MM.1S (cell line): ENCODE data around the gene SLCO3A1.

Source experiments
- DNase-seq: peaks from one replicate; pipeline ENCODE4 v3.0.0-alpha.2; 2015
- H2AFZ ChIP-seq: fragments of 300-600 bp; sonication (generic); 2 replicates; pipeline ENCODE4 v1.6.0; 2016; ENCODE audit warnings: antibody characterized with exemption, low read length
- H3F3A ChIP-seq: fragments of 300-600 bp; sonication (generic); 2 replicates; pipeline ENCODE4 v1.6.1; 2016; ENCODE audit warnings: mild to moderate bottlenecking, antibody characterized with exemption, low read length, moderate library complexity, mixed read lengths; ENCODE audit not compliant: insufficient read depth
- H3K27ac ChIP-seq: fragments of 300-600 bp; sonication (generic); 2 replicates; pipeline ENCODE4 v1.5.1; 2016; ENCODE audit warnings: mild to moderate bottlenecking, low read length
- H3K27me3 ChIP-seq: fragments of 300-600 bp; sonication (generic); replicated peaks from 2 replicates; pipeline ENCODE4 v1.6.0; 2016; ENCODE audit warnings: low read length; ENCODE audit not compliant: insufficient read depth
- H3K36me3 ChIP-seq: fragments of 300-600 bp; sonication (generic); replicated peaks from 2 replicates; pipeline ENCODE4 v1.6.1; 2016; ENCODE audit warnings: mild to moderate bottlenecking, low read length, mixed read lengths; ENCODE audit not compliant: insufficient read depth
- H3K4me1 ChIP-seq: fragments of 300-600 bp; sonication (generic); 2 replicates; pipeline ENCODE4 v1.6.1; 2016; ENCODE audit warnings: low read length, mixed read lengths
- H3K4me2 ChIP-seq: fragments of 300-600 bp; sonication (generic); 2 replicates; pipeline ENCODE4 v1.6.0; 2016; ENCODE audit warnings: low read depth, low read length
- H3K4me3 ChIP-seq: fragments of 300-600 bp; sonication (generic); 2 replicates; pipeline ENCODE4 v1.5.1; 2016; ENCODE audit warnings: low read length, mixed read lengths
- H3K79me2 ChIP-seq: fragments of 300-600 bp; sonication (generic); 2 replicates; pipeline ENCODE4 v1.6.1; 2016; ENCODE audit warnings: mixed run types, low read length, mixed read lengths
- H3K9ac ChIP-seq: fragments of 300-600 bp; sonication (generic); 2 replicates; pipeline ENCODE4 v1.6.1; 2016; ENCODE audit warnings: low read length, mixed read lengths
- H3K9me2 ChIP-seq: fragments of 300-600 bp; sonication (generic); replicated peaks from 2 replicates; pipeline ENCODE4 v1.6.1; 2016; ENCODE audit warnings: mild to moderate bottlenecking, low read length, mixed read lengths; ENCODE audit not compliant: insufficient read depth
- H3K9me3 ChIP-seq: fragments of 300-600 bp; sonication (generic); replicated peaks from 2 replicates; pipeline ENCODE4 v1.6.1; 2016; ENCODE audit warnings: mild to moderate bottlenecking, low read length, mixed read lengths; ENCODE audit not compliant: insufficient read depth
- H4K20me1 ChIP-seq: fragments of 300-600 bp; sonication (generic); 2 replicates; pipeline ENCODE4 v1.6.1; 2016; ENCODE audit warnings: mild to moderate bottlenecking, low read length, moderate library complexity, mixed read lengths; ENCODE audit not compliant: insufficient read depth
- EZH2 ChIP-seq: fragments of 300-600 bp; sonication (generic); optimal IDR thresholded peaks from 2 replicates; pipeline ENCODE3; 2017; ENCODE audit warnings: low read depth, mild to moderate bottlenecking, antibody characterized with exemption, low read length, mixed read lengths
- EZH2phosphoT487 ChIP-seq: fragments of 300-600 bp; sonication (generic); IDR thresholded peaks from 2 replicates; pipeline ENCODE4 v1.6.1; 2018; ENCODE audit warnings: antibody characterized with exemption, low read length
- TF ChIP-seq, protein P1 (sequence below): fragments of 300-600 bp; sonication (generic); IDR thresholded peaks from 2 replicates; pipeline ENCODE4 v1.5.1; 2016; ENCODE audit warnings: antibody characterized with exemption, low read length, mixed read lengths

The SLCO3A1 gene

DNA sequence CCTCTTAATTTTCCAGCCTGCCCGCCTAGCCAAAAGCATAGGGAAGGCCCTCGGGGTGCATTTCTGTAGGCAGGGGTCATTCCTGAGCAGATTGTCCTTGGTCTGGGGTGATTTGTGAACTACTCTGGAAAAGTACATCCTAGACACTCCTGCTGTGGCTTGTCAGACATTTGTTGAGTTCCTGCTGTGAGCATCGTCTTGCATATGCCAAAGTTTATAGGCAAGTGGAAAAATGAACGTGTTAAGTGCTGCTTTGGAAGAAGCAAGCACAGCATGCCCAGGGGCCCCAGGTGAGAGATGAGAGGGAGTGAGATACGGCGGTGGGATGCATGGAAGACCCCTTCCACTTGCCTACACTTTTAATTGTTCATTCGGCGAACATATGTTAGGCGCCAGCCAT, 302.4 kb downstream of the SLCO3A1 start:
- Histone ChIP-seq H3K9me2 (no peaks in the 10 kb centered on the region), H3K9me3 (no peaks in the 10 kb centered on the region), H3K27me3 (no peaks in the 10 kb centered on the region), H3K4me2 (no peak overlapping the region), H4K20me1 (no peaks in the 10 kb centered on the region), H3K9ac (no peak overlapping the region), H2AFZ (no peak overlapping the region), H3F3A (no peaks in the 10 kb centered on the region), H3K79me2 (no peaks in the 10 kb centered on the region), H3K27ac (no peak overlapping the region), H3K4me3 (no peak overlapping the region), H3K36me3 (no peaks in the 10 kb centered on the region), H3K4me1 (no peaks in the 10 kb centered on the region)
- TF ChIP-seq, protein P1, sequence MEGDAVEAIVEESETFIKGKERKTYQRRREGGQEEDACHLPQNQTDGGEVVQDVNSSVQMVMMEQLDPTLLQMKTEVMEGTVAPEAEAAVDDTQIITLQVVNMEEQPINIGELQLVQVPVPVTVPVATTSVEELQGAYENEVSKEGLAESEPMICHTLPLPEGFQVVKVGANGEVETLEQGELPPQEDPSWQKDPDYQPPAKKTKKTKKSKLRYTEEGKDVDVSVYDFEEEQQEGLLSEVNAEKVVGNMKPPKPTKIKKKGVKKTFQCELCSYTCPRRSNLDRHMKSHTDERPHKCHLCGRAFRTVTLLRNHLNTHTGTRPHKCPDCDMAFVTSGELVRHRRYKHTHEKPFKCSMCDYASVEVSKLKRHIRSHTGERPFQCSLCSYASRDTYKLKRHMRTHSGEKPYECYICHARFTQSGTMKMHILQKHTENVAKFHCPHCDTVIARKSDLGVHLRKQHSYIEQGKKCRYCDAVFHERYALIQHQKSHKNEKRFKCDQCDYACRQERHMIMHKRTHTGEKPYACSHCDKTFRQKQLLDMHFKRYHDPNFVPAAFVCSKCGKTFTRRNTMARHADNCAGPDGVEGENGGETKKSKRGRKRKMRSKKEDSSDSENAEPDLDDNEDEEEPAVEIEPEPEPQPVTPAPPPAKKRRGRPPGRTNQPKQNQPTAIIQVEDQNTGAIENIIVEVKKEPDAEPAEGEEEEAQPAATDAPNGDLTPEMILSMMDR: no peak
- TF ChIP-seq EZH2phosphoT487: no peak
- TF ChIP-seq EZH2: no peak
- no peak for DNase-seq

DNA sequence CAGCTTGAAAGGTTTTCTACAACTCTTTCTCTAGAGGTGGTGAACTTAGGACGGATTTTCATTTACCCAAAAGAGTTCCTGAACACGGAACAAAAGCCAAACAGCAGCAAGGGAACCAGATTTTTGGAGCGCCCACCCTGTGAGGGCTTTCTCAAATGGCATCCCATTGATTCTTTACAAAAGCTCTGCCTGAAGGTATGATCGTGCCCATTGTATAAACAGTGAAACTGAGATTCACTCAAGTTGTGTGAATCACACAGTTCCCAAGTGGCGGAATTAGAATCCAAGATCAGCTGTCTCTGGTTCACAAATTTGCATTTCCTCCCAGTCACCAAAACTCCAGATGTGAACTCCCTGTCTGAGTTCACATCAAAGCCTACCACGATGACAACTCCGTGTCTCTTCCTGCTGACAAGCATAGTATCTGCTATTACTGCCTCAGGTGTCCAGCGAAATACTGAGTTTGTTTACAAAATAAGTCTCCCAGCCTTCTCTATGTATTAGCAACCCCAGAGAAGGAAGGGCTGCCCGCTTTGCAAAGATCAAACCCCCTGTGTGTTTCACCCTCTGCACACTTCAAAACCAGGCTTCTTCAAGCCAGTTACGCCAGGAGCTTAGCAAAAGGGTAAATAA, 304.3 kb downstream of the SLCO3A1 start:
- Histone ChIP-seq H3K4me3 (no peak overlapping the region), H3K27me3 (no peaks in the 10 kb centered on the region), H3F3A (no peaks in the 10 kb centered on the region), H3K9ac (no peak overlapping the region), H4K20me1 (no peaks in the 10 kb centered on the region), H3K4me1 (no peaks in the 10 kb centered on the region), H3K79me2 (no peaks in the 10 kb centered on the region), H3K27ac (no peak overlapping the region), H2AFZ (no peak overlapping the region), H3K36me3 (no peaks in the 10 kb centered on the region), H3K9me2 (no peaks in the 10 kb centered on the region), H3K9me3 (no peaks in the 10 kb centered on the region), H3K4me2 (no peak overlapping the region)
- no peak for DNase-seq
- TF ChIP-seq EZH2phosphoT487 (no peak), EZH2 (no peak)
- TF ChIP-seq, protein P1: no peak

DNA sequence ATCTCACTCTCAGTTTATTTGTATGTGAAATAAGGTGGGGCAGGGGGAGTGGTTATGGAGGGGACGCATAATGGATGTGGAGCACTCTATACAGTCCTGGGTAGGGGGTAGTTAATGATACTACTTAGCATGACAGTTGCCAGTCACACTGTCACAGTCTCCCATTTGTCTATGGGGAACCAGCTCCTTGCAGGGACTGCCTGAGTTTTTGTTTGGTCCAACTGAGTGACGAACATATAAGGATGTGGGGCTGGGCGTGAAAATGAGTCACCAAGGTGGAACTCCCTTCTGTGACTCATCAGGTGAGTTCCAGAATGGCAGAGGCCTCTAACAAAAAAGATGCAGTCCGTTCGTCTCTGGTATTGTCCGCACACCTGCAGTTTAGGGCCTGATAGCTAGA, 304.9 kb downstream of the SLCO3A1 start:
- Histone ChIP-seq H4K20me1 (no peaks in the 10 kb centered on the region), H3K9me3 (no peaks in the 10 kb centered on the region), H3K9me2 (no peaks in the 10 kb centered on the region), H3K79me2 (no peaks in the 10 kb centered on the region), H2AFZ (no peak overlapping the region), H3K27ac (no peak overlapping the region), H3K4me1 (no peaks in the 10 kb centered on the region), H3F3A (no peaks in the 10 kb centered on the region), H3K36me3 (no peaks in the 10 kb centered on the region), H3K27me3 (no peaks in the 10 kb centered on the region), H3K4me2 (no peak overlapping the region), H3K4me3 (no peak overlapping the region), H3K9ac (no peak overlapping the region)
- no peak for DNase-seq
- TF ChIP-seq, protein P1: no peak
- TF ChIP-seq EZH2 (no peak), EZH2phosphoT487 (no peak)
